Activated CD8-positive, alpha-beta memory T cell treated with anti-CD3 and anti-CD28 coated beads, Interleukin-2, amount 10 ng/mL, durations not matched to agents 7 days and 5 days (primary cell): Measurements from ENCODE around the gene JAKMIP1. TPM values are rescaled to one million over a fixed set of nuclear protein-coding genes. Genes with fewer than 3 reads are reported as not detected.

ENCODE experiments used
- ATAC-seq: fragments of 150-1000 bp; cut with Tn5 transposase; one replicate; pipeline ENCODE4 v1.10.0; 2021; ENCODE audit warnings: moderate library complexity
- CTCF ChIA-PET: fragments of 350-600 bp; sonication (Branson Sonifier 250); formaldehyde crosslinking; loops from one replicate; lab custom pipeline; 2021; ENCODE audit warnings: antibody characterized with exemption; lab: Charles Lee
- DNase-seq: peaks from one replicate; pipeline ENCODE4 v3.0.0-alpha.2; 2020
- H3K27ac Mint-ChIP-seq: one replicate; pipeline ENCODE4 v1.8.0; 2021; ENCODE audit warnings: mild to moderate bottlenecking, mixed read lengths
- H3K27me3 Mint-ChIP-seq: one replicate; pipeline ENCODE4 v1.8.0; 2021; ENCODE audit warnings: mixed read lengths
- H3K36me3 Mint-ChIP-seq: one replicate; pipeline ENCODE4 v1.8.0; 2021; ENCODE audit warnings: mild to moderate bottlenecking, mixed read lengths
- H3K4me1 Mint-ChIP-seq: one replicate; pipeline ENCODE4 v1.8.0; 2021; ENCODE audit warnings: mixed read lengths
- H3K4me3 Mint-ChIP-seq: one replicate; pipeline ENCODE4 v1.8.0; 2021; ENCODE audit warnings: mild to moderate bottlenecking, moderate library complexity, mixed read lengths
- H3K9me3 Mint-ChIP-seq: one replicate; pipeline ENCODE4 v1.8.0; 2022; ENCODE audit warnings: low read depth, mixed read lengths
- total RNA-seq, 2 experiments: library from RNA; stranded (reverse); gene quantifications; one replicate each; pipeline ENCODE4 v1.2.3, GENCODE V29; 2021

The JAKMIP1 gene
- 10 to 100 TPM; 41.7 to 57.8 TPM for total RNA-seq

- H3K27ac Mint-ChIP-seq = peak within 1 kb of the TSS; percentile 80
- H3K9me3 Mint-ChIP-seq = no peaks in the 10 kb centered on the region
- H3K27me3 Mint-ChIP-seq = peaks cover 11% of the 10 kb centered on the region
- peaks cover 38% of the 10 kb centered on the region for H3K36me3 Mint-ChIP-seq
- DNase-seq (peak; percentile 93), ATAC-seq (peak; percentile 70)
- H3K4me1 Mint-ChIP-seq = peaks cover 48% of the 10 kb centered on the region
- CTCF ChIA-PET = interaction anchor here (0.8 to 7.0 kb wide), 12 partner anchors 9 to 202 kb away, joined by 3 to 104 read pairs (median 8); no protein-coding TSS in a partner anchor
- H3K4me3 Mint-ChIP-seq = peak within 1 kb of the TSS; percentile 94
These were observed at the start of gene JAKMIP1 for GRCh38 chr4:6200011-6200921. JAKMIP1 (minus strand) TSS chr4:6200549; CDS start chr4:6112850, 87,699 bp downstream.

GRCh38 chr4:6248394-6248793 is 48.0 kb upstream of the JAKMIP1 start:
- H3K4me3 Mint-ChIP-seq = no peak overlapping the region

GRCh38 chr4:6246170-6246634 is 45.9 kb upstream of the JAKMIP1 start:
- peaks cover 66% of the 10 kb centered on the region for H3K27me3 Mint-ChIP-seq
- H3K4me3 Mint-ChIP-seq = no peak overlapping the region
- H3K27ac Mint-ChIP-seq = no peak overlapping the region
- DNase-seq (no peak), ATAC-seq (no peak)
- peaks cover 12% of the 10 kb centered on the region for H3K9me3 Mint-ChIP-seq
- H3K4me1 Mint-ChIP-seq = peaks cover 8% of the 10 kb centered on the region
- CTCF ChIA-PET = interaction anchor here (30.7 kb wide), 1 partner anchor 82 kb away, joined by 685 read pairs; no protein-coding TSS in a partner anchor
- H3K36me3 Mint-ChIP-seq = peaks cover 4% of the 10 kb centered on the region

More at GRCh38 chr4:6248394-6248793, 48.0 kb upstream of the JAKMIP1 start:
- Mint-ChIP-seq H3K27ac (no peak overlapping the region), H3K27me3 (peaks cover 55% of the 10 kb centered on the region), H3K9me3 (peaks cover 12% of the 10 kb centered on the region), H3K36me3 (peaks cover 4% of the 10 kb centered on the region), H3K4me1 (peaks cover 8% of the 10 kb centered on the region)
- CTCF ChIA-PET = interaction anchor here (0.8 to 30.7 kb wide), 7 partner anchors 14 to 249 kb away, joined by 3 to 685 read pairs (median 37); partner anchors contain the start of gene WFS1
- DNase-seq (no peak), ATAC-seq (no peak)

- peaks cover 63% of the 10 kb centered on the region for H3K27me3 Mint-ChIP-seq
- H3K9me3 Mint-ChIP-seq = peaks cover 12% of the 10 kb centered on the region
- H3K4me1 Mint-ChIP-seq = peaks cover 4% of the 10 kb centered on the region
- ATAC-seq = no peak
- CTCF ChIA-PET = interaction anchor here (30.7 kb wide), 1 partner anchor 82 kb away, joined by 685 read pairs; no protein-coding TSS in a partner anchor
- peaks cover 4% of the 10 kb centered on the region for H3K36me3 Mint-ChIP-seq
- no peak for DNase-seq
- H3K27ac Mint-ChIP-seq = no peak overlapping the region
- no peak overlapping the region for H3K4me3 Mint-ChIP-seq
These were observed 45.2 kb upstream of the JAKMIP1 start for GRCh38 chr4:6245246-6246169.

GRCh38 chr4:6242271-6243029 is 42.1 kb upstream of the JAKMIP1 start:
- Mint-ChIP-seq H3K27ac (no peak overlapping the region), H3K4me3 (no peak overlapping the region), H3K9me3 (peaks cover 12% of the 10 kb centered on the region), H3K27me3 (peaks cover 51% of the 10 kb centered on the region), H3K36me3 (peaks cover 4% of the 10 kb centered on the region), H3K4me1 (peaks cover 3% of the 10 kb centered on the region)
- CTCF ChIA-PET = no interaction called here
- DNase-seq (no peak), ATAC-seq (no peak)

- Mint-ChIP-seq H3K9me3 (peaks cover 12% of the 10 kb centered on the region), H3K4me1 (peaks cover 3% of the 10 kb centered on the region), H3K36me3 (peaks cover 4% of the 10 kb centered on the region), H3K27me3 (peaks cover 42% of the 10 kb centered on the region), H3K4me3 (no peak overlapping the region), H3K27ac (no peak overlapping the region)
- ATAC-seq (no peak), DNase-seq (no peak)
- CTCF ChIA-PET = interaction anchor here (1.7 kb wide), 1 partner anchor 90 kb away, joined by 4 read pairs; no protein-coding TSS in a partner anchor
These were observed 40.9 kb upstream of the JAKMIP1 start for GRCh38 chr4:6241062-6241845.

GRCh38 chr4:6239968-6240367 is 39.6 kb upstream of the JAKMIP1 start:
- ATAC-seq = no peak
- CTCF ChIA-PET = interaction anchor here (0.6 to 1.7 kb wide), 3 partner anchors 10 to 168 kb away, joined by 4 to 7 read pairs (median 4); no protein-coding TSS in a partner anchor
- Mint-ChIP-seq H3K27ac (no peak overlapping the region), H3K36me3 (peaks cover 3% of the 10 kb centered on the region), H3K4me3 (no peak overlapping the region), H3K27me3 (peaks cover 42% of the 10 kb centered on the region), H3K4me1 (peaks cover 2% of the 10 kb centered on the region), H3K9me3 (peaks cover 11% of the 10 kb centered on the region)
- DNase-seq = no peak

- ATAC-seq (no peak), DNase-seq (no peak)
- Mint-ChIP-seq H3K4me3 (no peak overlapping the region), H3K9me3 (peaks cover 6% of the 10 kb centered on the region), H3K27ac (no peak overlapping the region), H3K27me3 (peaks cover 38% of the 10 kb centered on the region), H3K4me1 (no peaks in the 10 kb centered on the region), H3K36me3 (no peaks in the 10 kb centered on the region)
- CTCF ChIA-PET = interaction anchor here (0.6 to 1.7 kb wide), 3 partner anchors 11 to 169 kb away, joined by 4 to 7 read pairs (median 4); no protein-coding TSS in a partner anchor
These were observed 39.1 kb upstream of the JAKMIP1 start for GRCh38 chr4:6239486-6239885.

GRCh38 chr4:6236816-6237390 is 36.6 kb upstream of the JAKMIP1 start:
- H3K27ac Mint-ChIP-seq = no peak overlapping the region
- H3K4me1 Mint-ChIP-seq = no peaks in the 10 kb centered on the region
- H3K36me3 Mint-ChIP-seq = no peaks in the 10 kb centered on the region
- H3K27me3 Mint-ChIP-seq = peaks cover 25% of the 10 kb centered on the region
- CTCF ChIA-PET = no interaction called here
- H3K9me3 Mint-ChIP-seq = no peaks in the 10 kb centered on the region
- no peak for ATAC-seq
- H3K4me3 Mint-ChIP-seq = no peak overlapping the region
- no peak for DNase-seq

GRCh38 chr4:6235901-6236640 is 35.7 kb upstream of the JAKMIP1 start:
- ATAC-seq = no peak
- CTCF ChIA-PET = interaction anchor here (1.6 kb wide), 1 partner anchor 15 kb away, joined by 6 read pairs; no protein-coding TSS in a partner anchor
- DNase-seq = no peak
- Mint-ChIP-seq H3K9me3 (no peaks in the 10 kb centered on the region), H3K27ac (no peak overlapping the region), H3K27me3 (peaks cover 20% of the 10 kb centered on the region), H3K4me3 (no peak overlapping the region), H3K4me1 (no peaks in the 10 kb centered on the region), H3K36me3 (no peaks in the 10 kb centered on the region)

- Mint-ChIP-seq H3K9me3 (no peaks in the 10 kb centered on the region), H3K36me3 (no peaks in the 10 kb centered on the region), H3K27ac (no peak overlapping the region), H3K27me3 (peaks cover 18% of the 10 kb centered on the region), H3K4me3 (no peak overlapping the region), H3K4me1 (no peaks in the 10 kb centered on the region)
- ATAC-seq = no peak
- CTCF ChIA-PET = interaction anchor here (1.6 kb wide), 1 partner anchor 16 kb away, joined by 6 read pairs; no protein-coding TSS in a partner anchor
- DNase-seq = no peak
These were observed 34.7 kb upstream of the JAKMIP1 start for GRCh38 chr4:6235012-6235411.
